Stimulated activated CD8-positive, alpha-beta memory T cell treated with anti-CD3 and anti-CD28 coated beads, Interleukin-4, amount 100 ng/mL, for 24 hours (primary cell): Measurements from ENCODE around the gene PSMC3IP.

ENCODE experiments used
- DNase-seq: peaks from one replicate; pipeline ENCODE4 v3.0.0-alpha.2; 2020; ENCODE audit warnings: low read depth

Gene PSMC3IP

GRCh38 chr17:42537826-42538451 lies 39.6 kb downstream of the PSMC3IP start:
- no peak for DNase-seq

GRCh38 chr17:42537156-42537805 lies 40.2 kb downstream of the PSMC3IP start:
- no peak for DNase-seq

- peak; percentile 64 for DNase-seq
Measured at GRCh38 chr17:42536372-42537155, 41.0 kb downstream of the PSMC3IP start.

GRCh38 chr17:42536048-42536371 lies 41.5 kb downstream of the PSMC3IP start, which contains the start of gene NAGLU:
Gene NAGLU, plus strand, starts transcription at chr17:42536241. Its CDS starts 32 bp downstream, at chr17:42536273.
- peak; percentile 81 for DNase-seq

- no peak for DNase-seq
Measured at GRCh38 chr17:42535155-42536047, 42.1 kb downstream of the PSMC3IP start.

GRCh38 chr17:42531455-42532354 lies 45.8 kb downstream of the PSMC3IP start:
- DNase-seq = peak; percentile 34

- no peak for DNase-seq
Measured at GRCh38 chr17:42530952-42531454, 46.5 kb downstream of the PSMC3IP start.

GRCh38 chr17:42529061-42529460 lies 48.5 kb downstream of the PSMC3IP start:
- no peak for DNase-seq

- no peak for DNase-seq
Measured at GRCh38 chr17:42527932-42528331, 49.6 kb downstream of the PSMC3IP start.

GRCh38 chr17:42526031-42526444 lies 51.5 kb downstream of the PSMC3IP start:
- DNase-seq = no peak

GRCh38 chr17:42525221-42525620 lies 52.3 kb downstream of the PSMC3IP start:
- no peak for DNase-seq

GRCh38 chr17:42522798-42523278 lies 54.7 kb downstream of the PSMC3IP start:
- no peak for DNase-seq
